Mammary epithelial cell (primary cell): ENCODE results near the gene CDRT15.
"Not testable (repeated sequence)": the region's sequence is repeated elsewhere in the genome, so short reads cannot be mapped to it uniquely, and the experiment has no call there.

Experiments used
- EZH2 ChIP-seq: IDR thresholded peaks from 2 replicates; pipeline ENCODE4 v1.6.1; 2012; ENCODE audit warnings: low read length, inconsistent platforms, borderline replicate concordance
- TF ChIP-seq, protein P1 (sequence below), 2 donors: IDR thresholded peaks in 1 of 2; conservative IDR thresholded peaks in 1 of 2; 2 replicates each; pipeline ENCODE4 v1.5.1; 2011 to 2012; ENCODE audit warnings: inconsistent platforms in 2 of 2, low read length in 2 of 2, mild to moderate bottlenecking in 2 of 2, control low read depth in 1 of 2, low read depth in 1 of 2; ENCODE audit not compliant: insufficient read depth in 1 of 2; ENCODE audit errors: extremely low read depth in 1 of 2

DNA sequence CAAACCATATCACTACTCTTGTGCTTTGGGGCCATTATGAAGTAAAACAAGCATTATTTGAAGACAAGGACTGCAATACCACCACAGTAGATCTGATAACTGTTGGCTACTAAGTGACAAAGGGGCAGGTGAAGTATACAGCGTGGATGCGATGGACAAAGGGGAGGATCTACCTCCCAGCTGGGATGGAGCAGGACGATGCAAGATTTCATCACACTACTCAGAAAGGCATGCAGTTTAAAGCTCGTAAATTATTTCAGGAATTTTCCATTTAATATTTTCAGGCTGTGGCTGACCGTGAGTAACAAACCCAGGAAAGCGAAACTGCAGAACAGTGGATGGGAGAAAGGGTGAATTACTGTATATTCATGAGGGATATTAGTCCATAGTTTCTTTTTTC lies 5.5 kb downstream of the CDRT15 start:
- TF ChIP-seq, protein P1, sequence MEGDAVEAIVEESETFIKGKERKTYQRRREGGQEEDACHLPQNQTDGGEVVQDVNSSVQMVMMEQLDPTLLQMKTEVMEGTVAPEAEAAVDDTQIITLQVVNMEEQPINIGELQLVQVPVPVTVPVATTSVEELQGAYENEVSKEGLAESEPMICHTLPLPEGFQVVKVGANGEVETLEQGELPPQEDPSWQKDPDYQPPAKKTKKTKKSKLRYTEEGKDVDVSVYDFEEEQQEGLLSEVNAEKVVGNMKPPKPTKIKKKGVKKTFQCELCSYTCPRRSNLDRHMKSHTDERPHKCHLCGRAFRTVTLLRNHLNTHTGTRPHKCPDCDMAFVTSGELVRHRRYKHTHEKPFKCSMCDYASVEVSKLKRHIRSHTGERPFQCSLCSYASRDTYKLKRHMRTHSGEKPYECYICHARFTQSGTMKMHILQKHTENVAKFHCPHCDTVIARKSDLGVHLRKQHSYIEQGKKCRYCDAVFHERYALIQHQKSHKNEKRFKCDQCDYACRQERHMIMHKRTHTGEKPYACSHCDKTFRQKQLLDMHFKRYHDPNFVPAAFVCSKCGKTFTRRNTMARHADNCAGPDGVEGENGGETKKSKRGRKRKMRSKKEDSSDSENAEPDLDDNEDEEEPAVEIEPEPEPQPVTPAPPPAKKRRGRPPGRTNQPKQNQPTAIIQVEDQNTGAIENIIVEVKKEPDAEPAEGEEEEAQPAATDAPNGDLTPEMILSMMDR (conservative IDR thresholded peaks at IDR 0.05 in 1 of 2, IDR thresholded peaks at IDR 0.05 in 1 of 2; ENCODE audit: extremely low read depth in 1 of 2, insufficient read depth in 1 of 2, low read depth in 1 of 2, low read length in 2 of 2) = not testable (repeated sequence)
- not testable (repeated sequence) for TF ChIP-seq EZH2
